Ecto neural progenitor cell (in vitro differentiated cells): Measurements from ENCODE around the gene CAPN9.
"Not testable (repeated sequence)": the region's sequence is repeated elsewhere in the genome, so short reads cannot be mapped to it uniquely, and the experiment has no call there.

Source experiments
- DNase-seq: peaks from one replicate; pipeline ENCODE4 v3.0.0-alpha.2; 2018; ENCODE audit warnings: low spot score

The CAPN9 gene

GRCh38 chr1:230711245-230711644 lies 35.9 kb upstream of the CAPN9 start:
- DNase-seq: no peak

- DNase-seq: no peak
These were observed 34.7 kb upstream of the CAPN9 start for GRCh38 chr1:230712470-230712942.

DNA sequence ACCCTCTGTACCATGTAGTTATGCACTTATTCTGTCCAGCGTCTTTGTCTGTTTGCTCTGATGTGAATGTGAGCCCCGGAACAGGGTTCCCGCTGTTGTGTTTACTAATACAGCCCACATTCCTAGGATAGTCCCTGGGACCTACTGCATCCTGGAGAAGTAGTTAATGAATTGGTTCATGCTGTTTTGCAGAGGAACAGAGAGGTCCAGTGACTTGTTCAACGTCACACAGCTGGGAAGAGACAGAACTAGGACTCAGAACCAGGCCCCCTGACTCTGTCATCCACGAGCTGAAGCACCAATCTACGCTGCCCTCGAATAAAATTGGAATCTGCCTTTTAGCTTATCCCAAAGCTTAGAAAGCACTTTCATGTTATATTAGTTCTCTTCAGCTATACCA lies 34.0 kb upstream of the CAPN9 start:
- DNase-seq: no peak

- no peak for DNase-seq
These were observed 33.7 kb upstream of the CAPN9 start for GRCh38 chr1:230713547-230713914.

DNA sequence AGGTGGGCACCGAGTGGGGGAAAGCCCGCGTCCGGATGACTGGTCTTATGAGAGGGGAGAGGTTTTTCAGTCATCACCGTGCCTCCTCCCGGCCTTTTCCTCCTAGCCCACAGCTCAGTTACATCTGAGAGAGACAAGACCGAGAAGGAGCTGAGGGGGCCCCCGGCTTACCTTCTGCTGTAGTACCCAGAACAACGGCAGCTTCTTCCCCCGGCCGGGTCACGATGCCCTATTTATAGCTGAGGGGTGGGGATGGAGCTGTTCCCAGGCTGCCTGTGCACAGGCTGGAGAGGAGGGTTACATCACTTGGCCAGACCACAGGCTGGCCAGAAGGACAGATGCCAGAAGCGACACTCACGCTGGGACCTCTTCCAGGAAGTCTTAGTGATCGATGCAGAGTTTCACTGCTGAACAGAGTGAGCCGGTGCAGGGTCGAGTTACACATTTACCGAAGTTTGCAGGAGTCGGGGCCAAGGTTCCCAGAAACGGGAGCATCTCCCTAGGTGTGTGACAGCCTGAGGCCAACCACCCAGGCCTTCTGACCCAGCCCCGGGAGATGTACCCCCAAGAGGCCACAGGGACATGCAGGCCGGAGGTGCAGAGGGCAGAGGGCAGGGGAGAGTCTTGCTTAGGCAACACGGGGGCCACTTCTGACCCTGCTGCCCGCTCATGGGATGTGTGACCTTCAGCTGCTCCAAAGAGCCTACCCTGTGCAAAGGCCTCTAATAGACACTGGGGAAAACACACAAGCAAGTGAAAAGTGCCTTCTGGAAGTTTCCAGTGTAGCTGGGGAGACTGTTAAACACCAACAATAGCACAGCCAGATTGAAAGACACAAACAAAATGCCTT lies 33.0 kb upstream of the CAPN9 start, which contains the start of gene AGT:
AGT (minus strand) TSS at position 208 of the 850 bp plus-strand sequence. CDS start 3,299 bp downstream, outside the sequence.
- no peak for DNase-seq

DNA sequence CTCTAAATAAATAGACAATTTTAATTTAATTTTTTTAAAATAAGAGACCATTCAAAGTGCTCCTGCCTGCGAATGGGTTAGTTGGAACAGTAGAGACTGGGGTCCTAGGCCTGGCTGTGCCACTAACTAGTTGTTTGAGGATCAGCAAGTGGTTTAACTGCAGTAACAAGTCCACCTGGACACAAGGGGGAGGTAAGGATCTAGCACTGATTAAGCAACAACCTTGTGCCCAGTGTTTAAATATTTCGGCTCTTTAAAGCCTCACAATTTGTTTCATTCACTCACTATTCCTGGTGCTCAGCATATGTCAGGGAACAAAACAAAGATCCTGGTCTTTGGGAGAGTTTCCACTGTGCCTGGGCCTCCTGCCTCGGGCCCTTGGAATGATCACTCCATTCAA lies 31.7 kb upstream of the CAPN9 start:
- no peak for DNase-seq

GRCh38 chr1:230716453-230716852 lies 30.7 kb upstream of the CAPN9 start:
- DNase-seq: not testable (repeated sequence)

- DNase-seq: no peak
These were observed 29.9 kb upstream of the CAPN9 start for GRCh38 chr1:230717251-230717650.

GRCh38 chr1:230721849-230722522 lies 25.2 kb upstream of the CAPN9 start:
- DNase-seq: not testable (repeated sequence)

DNA sequence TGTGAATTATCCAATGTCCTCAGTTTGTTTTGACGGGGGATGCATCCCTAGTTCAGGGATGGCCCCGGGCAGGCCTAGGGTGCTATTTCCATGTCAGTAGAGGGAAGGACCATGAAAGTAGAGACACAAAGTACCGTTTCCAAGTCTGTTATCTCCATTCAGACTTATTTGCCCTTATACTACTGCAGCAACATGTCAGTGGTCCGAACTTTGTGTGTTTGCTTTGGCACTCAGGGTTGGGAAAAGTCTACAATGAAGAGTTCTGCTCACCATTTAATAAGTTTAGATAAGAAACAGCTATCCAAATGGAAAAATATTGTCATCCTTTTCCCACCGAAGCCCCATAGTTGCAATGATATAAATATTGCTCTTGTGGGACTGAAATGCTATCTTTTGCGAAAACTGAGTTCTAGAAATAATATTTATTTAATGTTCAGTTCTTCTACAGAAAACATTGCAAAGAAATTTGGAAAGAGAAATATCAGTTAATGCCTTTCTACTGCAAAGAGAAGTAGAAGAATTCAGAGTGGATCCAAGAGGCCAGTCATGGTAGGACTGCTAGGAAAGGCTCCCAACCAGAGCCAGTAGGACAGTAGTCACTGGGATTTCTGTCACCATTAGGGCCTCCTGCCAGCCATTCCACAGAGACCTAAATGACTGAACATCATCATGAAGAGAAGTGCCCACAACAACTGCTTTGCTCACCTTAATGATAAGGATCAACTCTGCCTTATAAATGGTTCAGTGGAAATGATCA lies 21.8 kb upstream of the CAPN9 start:
- DNase-seq: no peak

- DNase-seq: no peak
These were observed 18.3 kb upstream of the CAPN9 start for GRCh38 chr1:230728710-230729392.

- DNase-seq: no peak
These were observed 16.2 kb upstream of the CAPN9 start for GRCh38 chr1:230730977-230731376.

DNA sequence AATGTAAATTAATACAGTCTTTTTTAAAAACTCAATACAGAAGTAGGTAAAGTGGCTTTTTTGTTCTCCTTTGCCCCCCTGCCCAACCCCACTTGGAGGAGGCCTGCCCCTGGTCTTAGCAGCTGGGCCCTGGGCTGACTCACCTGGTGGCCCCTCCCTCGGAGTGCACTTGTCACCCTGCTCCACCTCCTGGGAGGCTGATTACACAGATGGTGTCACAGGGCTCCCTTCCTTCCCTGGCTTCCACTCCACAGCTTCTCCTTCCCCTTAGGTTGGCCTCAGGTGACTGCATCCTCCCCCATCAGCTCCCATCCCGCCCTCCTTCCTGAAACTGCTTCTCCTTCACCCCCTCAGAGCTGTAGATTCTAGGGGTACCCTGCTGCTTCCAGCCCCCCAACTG lies 11.7 kb upstream of the CAPN9 start:
- no peak for DNase-seq

- no peak for DNase-seq
These were observed 9.4 kb upstream of the CAPN9 start for GRCh38 chr1:230737622-230738262.

DNA sequence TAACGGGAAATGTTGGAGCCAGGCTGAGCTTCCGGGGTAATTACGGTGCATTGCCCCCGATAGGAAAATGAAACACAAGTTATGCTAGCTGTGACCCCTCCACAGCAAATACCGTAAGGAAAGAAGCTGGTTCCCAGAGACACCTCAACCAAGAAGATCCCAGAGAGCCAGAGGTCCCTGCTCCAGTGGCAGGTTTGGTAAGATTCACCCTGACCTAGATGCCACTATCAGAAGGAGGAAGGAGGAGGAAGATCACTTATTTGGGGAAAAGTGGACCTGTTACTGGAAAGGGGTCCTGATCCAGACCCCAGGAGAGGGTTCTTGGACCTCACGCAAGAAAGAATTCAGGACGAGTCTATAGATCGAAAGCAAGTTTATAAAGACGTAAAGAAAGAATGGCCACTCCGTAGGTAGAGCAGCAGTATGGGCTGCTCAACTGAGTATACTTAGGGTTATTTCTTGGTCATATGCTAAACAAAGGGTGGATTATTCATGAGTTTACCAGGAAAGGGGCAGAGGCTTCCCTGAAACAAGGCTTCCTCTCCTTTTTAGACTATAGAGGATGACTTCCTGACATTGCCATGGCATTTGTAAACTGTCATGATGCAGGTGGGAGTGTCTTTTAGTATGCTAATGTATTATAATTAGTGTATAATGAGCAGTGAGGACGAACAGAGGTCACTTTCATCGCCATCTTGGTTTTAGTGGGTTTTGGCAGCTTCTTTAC lies 7.5 kb upstream of the CAPN9 start:
- DNase-seq: no peak

- DNase-seq: no peak
These were observed 3.3 kb upstream of the CAPN9 start for GRCh38 chr1:230743899-230744298.

DNA sequence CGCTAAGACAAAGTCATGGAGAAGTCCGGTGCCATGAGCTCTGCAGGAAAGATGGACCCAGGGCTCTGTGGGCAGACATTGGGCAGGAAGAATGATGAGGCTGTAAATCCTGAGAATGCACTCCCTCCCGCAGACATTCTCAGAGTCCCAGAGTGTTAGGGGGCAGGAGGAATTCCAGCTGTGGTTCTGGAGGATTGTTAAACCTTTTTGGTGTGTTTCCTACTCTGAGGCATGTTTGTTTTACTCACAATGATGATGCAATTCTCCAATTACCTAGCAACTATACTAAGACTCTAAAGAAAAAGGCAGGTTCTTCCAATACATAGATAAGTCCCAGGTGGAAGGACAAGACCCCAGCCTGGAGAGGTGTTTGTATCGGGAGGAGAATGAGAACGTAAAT lies 2.8 kb upstream of the CAPN9 start:
- no peak for DNase-seq

DNA sequence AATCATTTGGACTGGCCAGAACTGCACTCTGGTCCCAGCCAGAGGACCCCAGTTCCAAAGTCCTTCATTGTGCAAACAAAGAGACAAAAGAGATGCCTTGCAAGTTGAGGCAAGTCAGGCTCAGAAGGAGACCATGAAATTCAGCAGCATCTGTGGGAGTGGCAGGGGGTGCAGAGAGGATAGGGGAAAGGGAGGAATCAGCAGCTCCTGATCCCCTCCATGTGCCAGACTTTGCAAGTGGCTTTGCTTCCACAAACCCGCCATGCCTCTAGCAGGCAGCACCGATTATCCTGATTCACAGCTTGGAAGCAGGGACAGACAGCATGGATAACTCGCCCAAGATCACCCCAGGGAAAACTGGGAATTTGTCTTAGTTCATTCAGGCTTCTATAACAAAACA lies 2.1 kb upstream of the CAPN9 start:
- no peak for DNase-seq

DNA sequence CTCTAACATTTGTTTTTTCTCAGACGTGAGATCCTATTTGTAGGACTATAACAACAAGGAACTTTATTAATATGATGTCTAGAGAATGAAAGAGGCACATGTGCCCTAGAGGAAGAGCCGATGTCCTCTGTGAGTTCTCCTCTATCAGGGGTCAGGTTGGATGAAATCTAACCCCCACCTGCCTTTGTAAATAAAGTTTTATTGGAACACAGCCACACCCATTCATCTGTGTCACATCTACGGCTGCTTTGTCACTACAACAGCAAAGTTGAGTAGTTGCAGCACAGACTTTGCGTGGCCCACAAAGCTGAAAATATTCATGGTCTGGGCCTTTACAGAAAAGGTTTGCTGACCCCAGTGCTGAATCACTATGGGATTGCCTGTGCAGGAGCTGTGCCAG lies 571 bp upstream of the CAPN9 start:
- no peak for DNase-seq

GRCh38 chr1:230747890-230748800 lies 957 bp downstream of the CAPN9 start:
- DNase-seq: no peak
